Measurements from ENCODE around the gene NFATC2.

The NFATC2 gene

DNA sequence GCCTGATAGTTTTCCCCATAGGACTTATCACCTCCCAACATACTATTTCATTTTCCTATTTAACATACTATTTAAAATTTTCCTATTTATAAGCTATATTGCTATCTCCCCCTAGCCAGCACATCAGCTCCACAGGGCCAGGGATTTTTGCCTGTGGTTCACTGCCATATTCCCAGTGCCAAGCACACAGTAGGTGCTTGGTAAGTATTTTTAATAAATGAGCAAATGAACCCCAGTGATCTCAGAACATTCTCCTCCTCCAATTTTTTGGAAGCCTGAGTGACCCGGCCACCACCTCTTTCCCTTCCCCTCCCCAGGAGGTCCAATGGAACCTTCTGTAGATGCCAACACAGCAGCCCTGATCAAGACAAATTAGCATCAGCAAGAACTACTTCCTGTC is 33.3 kb downstream of the NFATC2 start:
- no peaks in the 10 kb centered on the region for H3K9me2 ChIP-seq (replicated peaks; ENCODE audit: low read depth, low read length)
- H3K9ac ChIP-seq (ENCODE audit: low read depth, low read length, poor library complexity, severe bottlenecking) = no peak overlapping the region
- no peak for TF ChIP-seq EZH2phosphoT487 (IDR thresholded peaks at IDR 0.05; ENCODE audit: borderline replicate concordance)
- TF ChIP-seq, protein P1, sequence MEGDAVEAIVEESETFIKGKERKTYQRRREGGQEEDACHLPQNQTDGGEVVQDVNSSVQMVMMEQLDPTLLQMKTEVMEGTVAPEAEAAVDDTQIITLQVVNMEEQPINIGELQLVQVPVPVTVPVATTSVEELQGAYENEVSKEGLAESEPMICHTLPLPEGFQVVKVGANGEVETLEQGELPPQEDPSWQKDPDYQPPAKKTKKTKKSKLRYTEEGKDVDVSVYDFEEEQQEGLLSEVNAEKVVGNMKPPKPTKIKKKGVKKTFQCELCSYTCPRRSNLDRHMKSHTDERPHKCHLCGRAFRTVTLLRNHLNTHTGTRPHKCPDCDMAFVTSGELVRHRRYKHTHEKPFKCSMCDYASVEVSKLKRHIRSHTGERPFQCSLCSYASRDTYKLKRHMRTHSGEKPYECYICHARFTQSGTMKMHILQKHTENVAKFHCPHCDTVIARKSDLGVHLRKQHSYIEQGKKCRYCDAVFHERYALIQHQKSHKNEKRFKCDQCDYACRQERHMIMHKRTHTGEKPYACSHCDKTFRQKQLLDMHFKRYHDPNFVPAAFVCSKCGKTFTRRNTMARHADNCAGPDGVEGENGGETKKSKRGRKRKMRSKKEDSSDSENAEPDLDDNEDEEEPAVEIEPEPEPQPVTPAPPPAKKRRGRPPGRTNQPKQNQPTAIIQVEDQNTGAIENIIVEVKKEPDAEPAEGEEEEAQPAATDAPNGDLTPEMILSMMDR (conservative IDR thresholded peaks at IDR 0.05; ENCODE audit: low read length) = no peak
- H3K4me3 ChIP-seq (ENCODE audit: low read length, poor library complexity, severe bottlenecking) = no peak overlapping the region
- H3F3A ChIP-seq (ENCODE audit: low read depth) = no peaks in the 10 kb centered on the region
- peaks cover 81% of the 10 kb centered on the region; the same call in 1 of the 2 replicates for H3K36me3 ChIP-seq (ENCODE audit: insufficient read depth, low read length)
- no peaks in the 10 kb centered on the region for H3K9me3 ChIP-seq (ENCODE audit: insufficient read depth, low read depth, low read length)
- peaks cover 18% of the 10 kb centered on the region; the same call in 1 of the 2 replicates for H3K79me2 ChIP-seq (ENCODE audit: insufficient read depth, low read length)
- H3K27me3 ChIP-seq (ENCODE audit: insufficient read depth, low read length, poor library complexity, severe bottlenecking) = no peaks in the 10 kb centered on the region
- no peak overlapping the region for H2AFZ ChIP-seq (ENCODE audit: low read length)
- H3K4me2 ChIP-seq (ENCODE audit: low read depth, low read length, poor library complexity, severe bottlenecking) = no peak overlapping the region
- peaks cover 4% of the 10 kb centered on the region for H4K20me1 ChIP-seq (ENCODE audit: insufficient read depth, low read length, poor library complexity, severe bottlenecking)
- no peaks in the 10 kb centered on the region for H3K4me1 ChIP-seq (ENCODE audit: insufficient read depth, low read length, poor library complexity, severe bottlenecking)

GRCh38 chr20:51508780-51509179 is 33.7 kb downstream of the NFATC2 start:
- Histone ChIP-seq H3K4me3 (ENCODE audit: low read length, poor library complexity, severe bottlenecking) (no peak overlapping the region), H3K79me2 (ENCODE audit: insufficient read depth, low read length) (peaks cover 18% of the 10 kb centered on the region; the same call in 1 of the 2 replicates), H3K9me3 (ENCODE audit: insufficient read depth, low read depth, low read length) (no peaks in the 10 kb centered on the region), H3K27me3 (ENCODE audit: insufficient read depth, low read length, poor library complexity, severe bottlenecking) (no peaks in the 10 kb centered on the region), H3K4me2 (ENCODE audit: low read depth, low read length, poor library complexity, severe bottlenecking) (no peak overlapping the region), H3F3A (ENCODE audit: low read depth) (no peaks in the 10 kb centered on the region), H3K36me3 (ENCODE audit: insufficient read depth, low read length) (peaks cover 79% of the 10 kb centered on the region; the same call in 1 of the 2 replicates), H3K4me1 (ENCODE audit: insufficient read depth, low read length, poor library complexity, severe bottlenecking) (no peaks in the 10 kb centered on the region), H3K9ac (ENCODE audit: low read depth, low read length, poor library complexity, severe bottlenecking) (no peak overlapping the region), H2AFZ (ENCODE audit: low read length) (no peak overlapping the region), H3K9me2 (replicated peaks; ENCODE audit: low read depth, low read length) (no peaks in the 10 kb centered on the region), H4K20me1 (ENCODE audit: insufficient read depth, low read length, poor library complexity, severe bottlenecking) (peaks cover 4% of the 10 kb centered on the region)
- TF ChIP-seq EZH2phosphoT487 (IDR thresholded peaks at IDR 0.05; ENCODE audit: borderline replicate concordance) = no peak
- TF ChIP-seq, protein P1 (conservative IDR thresholded peaks at IDR 0.05; ENCODE audit: low read length) = no peak

DNA sequence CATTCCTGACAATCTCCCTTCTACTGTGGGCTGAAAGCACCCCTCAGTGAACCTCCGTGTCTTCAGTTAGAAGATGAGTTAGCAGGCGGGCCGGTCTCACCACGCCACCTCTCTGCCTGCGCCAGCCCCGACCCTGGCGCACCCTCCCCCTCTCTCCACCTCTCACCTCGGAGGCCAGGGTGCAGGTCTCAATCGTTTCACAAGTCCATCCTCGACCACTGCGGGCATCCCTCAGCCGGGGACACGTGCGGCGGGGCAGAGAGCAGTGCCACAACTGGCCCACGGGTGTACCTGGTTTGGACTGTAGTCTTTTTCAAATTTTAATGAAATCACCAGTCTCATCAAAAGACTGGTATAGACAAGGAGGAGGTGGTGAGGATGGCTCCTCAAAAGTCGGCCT is 34.4 kb downstream of the NFATC2 start:
- no peaks in the 10 kb centered on the region for H3K9me3 ChIP-seq (ENCODE audit: insufficient read depth, low read depth, low read length)
- H2AFZ ChIP-seq (ENCODE audit: low read length) = no peak overlapping the region
- H3K9ac ChIP-seq (ENCODE audit: low read depth, low read length, poor library complexity, severe bottlenecking) = no peak overlapping the region
- H3K36me3 ChIP-seq (ENCODE audit: insufficient read depth, low read length) = peaks cover 75% of the 10 kb centered on the region; the same call in 1 of the 2 replicates
- H3F3A ChIP-seq (ENCODE audit: low read depth) = no peaks in the 10 kb centered on the region
- no peak for TF ChIP-seq EZH2phosphoT487 (IDR thresholded peaks at IDR 0.05; ENCODE audit: borderline replicate concordance)
- TF ChIP-seq, protein P1 (conservative IDR thresholded peaks at IDR 0.05; ENCODE audit: low read length) = no peak
- no peaks in the 10 kb centered on the region for H3K4me1 ChIP-seq (ENCODE audit: insufficient read depth, low read length, poor library complexity, severe bottlenecking)
- H4K20me1 ChIP-seq (ENCODE audit: insufficient read depth, low read length, poor library complexity, severe bottlenecking) = peaks cover 4% of the 10 kb centered on the region
- H3K9me2 ChIP-seq (replicated peaks; ENCODE audit: low read depth, low read length) = no peaks in the 10 kb centered on the region
- H3K79me2 ChIP-seq (ENCODE audit: insufficient read depth, low read length) = peaks cover 18% of the 10 kb centered on the region; the same call in 1 of the 2 replicates
- H3K4me3 ChIP-seq (ENCODE audit: low read length, poor library complexity, severe bottlenecking) = no peak overlapping the region
- no peaks in the 10 kb centered on the region for H3K27me3 ChIP-seq (ENCODE audit: insufficient read depth, low read length, poor library complexity, severe bottlenecking)
- H3K4me2 ChIP-seq (ENCODE audit: low read depth, low read length, poor library complexity, severe bottlenecking) = no peak overlapping the region
